Measurements from ENCODE around the gene MEGF8. TPM values are rescaled to one million over a fixed set of nuclear protein-coding genes. Genes with fewer than 3 reads are reported as not detected.
"Not testable (repeated sequence)": the region's sequence is repeated elsewhere in the genome, so short reads cannot be mapped to it uniquely, and the experiment has no call there.

MEGF8 gene
- total RNA-seq, 3 donors from 2014 or later = 9.7 to 15.5 (median 10.8) TPM

- Histone ChIP-seq H3K27me3 (peaks cover 5 to 15% of the 10 kb centered on the region in 2 donors), H3K36me3 (no peaks in the 10 kb centered on the region), H3K4me1 (peaks cover 3 to 8% of the 10 kb centered on the region in 2 donors), H3K27ac (no peak overlapping the region), H3K4me3 (no peak overlapping the region), H3K9me3 (no peaks in the 10 kb centered on the region)
- DNase-seq (ENCODE audit: low spot score in 2 of 2) = no peak
- intact Hi-C loops (cut with DNase I; ENCODE audit: low total_unique reads) = loop anchor here (10.0 kb wide), 1 partner anchor 228 kb away; no protein-coding TSS in a partner anchor
- TF ChIP-seq, protein P1, sequence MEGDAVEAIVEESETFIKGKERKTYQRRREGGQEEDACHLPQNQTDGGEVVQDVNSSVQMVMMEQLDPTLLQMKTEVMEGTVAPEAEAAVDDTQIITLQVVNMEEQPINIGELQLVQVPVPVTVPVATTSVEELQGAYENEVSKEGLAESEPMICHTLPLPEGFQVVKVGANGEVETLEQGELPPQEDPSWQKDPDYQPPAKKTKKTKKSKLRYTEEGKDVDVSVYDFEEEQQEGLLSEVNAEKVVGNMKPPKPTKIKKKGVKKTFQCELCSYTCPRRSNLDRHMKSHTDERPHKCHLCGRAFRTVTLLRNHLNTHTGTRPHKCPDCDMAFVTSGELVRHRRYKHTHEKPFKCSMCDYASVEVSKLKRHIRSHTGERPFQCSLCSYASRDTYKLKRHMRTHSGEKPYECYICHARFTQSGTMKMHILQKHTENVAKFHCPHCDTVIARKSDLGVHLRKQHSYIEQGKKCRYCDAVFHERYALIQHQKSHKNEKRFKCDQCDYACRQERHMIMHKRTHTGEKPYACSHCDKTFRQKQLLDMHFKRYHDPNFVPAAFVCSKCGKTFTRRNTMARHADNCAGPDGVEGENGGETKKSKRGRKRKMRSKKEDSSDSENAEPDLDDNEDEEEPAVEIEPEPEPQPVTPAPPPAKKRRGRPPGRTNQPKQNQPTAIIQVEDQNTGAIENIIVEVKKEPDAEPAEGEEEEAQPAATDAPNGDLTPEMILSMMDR (IDR thresholded peaks at IDR 0.05) = no peak
- no peak for TF ChIP-seq POLR2A (IDR thresholded peaks at IDR 0.05)
- no peak for TF ChIP-seq POLR2AphosphoS5 (IDR thresholded peaks at IDR 0.05)
Measured at GRCh38 chr19:42326969-42327368, 1.5 kb downstream of the MEGF8 start.

DNA sequence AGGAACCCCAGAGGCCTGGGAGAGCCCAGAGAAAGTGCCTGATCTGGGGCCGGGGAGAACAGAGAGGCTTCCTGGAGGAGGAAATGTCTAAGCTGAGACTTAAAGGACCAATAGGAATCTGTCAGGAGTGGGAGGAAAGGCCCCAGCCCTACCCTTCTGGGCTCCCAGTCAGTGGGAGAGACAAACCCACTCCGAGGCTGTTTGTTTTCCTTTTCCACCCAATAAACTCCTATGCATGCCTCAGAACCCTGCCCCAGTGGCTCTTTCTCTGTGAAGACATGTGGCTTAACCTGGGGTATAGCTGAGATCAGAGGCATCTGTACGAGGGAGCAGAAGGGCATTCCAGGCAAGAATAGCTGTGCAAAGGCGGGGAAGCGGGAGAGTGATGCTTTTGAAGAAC lies 1.9 kb downstream of the MEGF8 start:
- intact Hi-C loops (cut with DNase I; ENCODE audit: low total_unique reads) = loop anchor here (10.0 kb wide), 1 partner anchor 227 kb away; no protein-coding TSS in a partner anchor
- Histone ChIP-seq H3K9me3 (no peaks in the 10 kb centered on the region), H3K27ac (no peak overlapping the region), H3K36me3 (no peaks in the 10 kb centered on the region), H3K4me1 (peaks cover 3 to 8% of the 10 kb centered on the region in 2 donors), H3K27me3 (peaks cover 5 to 15% of the 10 kb centered on the region in 2 donors), H3K4me3 (no peak overlapping the region)
- TF ChIP-seq POLR2AphosphoS5 (IDR thresholded peaks at IDR 0.05) (no peak), POLR2A (IDR thresholded peaks at IDR 0.05) (no peak)
- TF ChIP-seq, protein P1 (IDR thresholded peaks at IDR 0.05) = no peak
- DNase-seq (ENCODE audit: low spot score in 2 of 2) = no peak

DNA sequence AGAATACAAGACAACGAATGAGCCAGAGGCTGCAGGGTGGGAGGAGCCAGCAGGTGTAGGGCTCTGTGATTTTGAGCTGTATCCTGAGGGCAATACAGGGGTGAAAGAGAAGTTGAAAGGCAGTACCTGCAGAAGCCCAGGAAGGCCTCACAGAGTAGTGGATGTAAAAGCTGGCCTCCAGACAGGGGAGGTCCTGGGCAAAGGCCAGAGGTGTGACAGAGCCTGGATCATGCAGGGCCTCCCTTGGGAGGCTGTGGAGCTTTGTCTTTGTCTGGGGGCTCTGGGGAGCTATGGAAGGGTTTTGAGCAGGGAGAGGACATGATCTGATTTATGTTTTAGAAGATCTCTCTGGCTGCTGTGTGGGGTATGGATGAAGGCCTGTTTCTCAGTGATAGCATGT lies 2.7 kb downstream of the MEGF8 start:
- Histone ChIP-seq H3K27me3 (peaks cover 5 to 15% of the 10 kb centered on the region in 2 donors), H3K4me3 (no peak overlapping the region), H3K27ac (no peak overlapping the region), H3K36me3 (no peaks in the 10 kb centered on the region), H3K4me1 (peaks cover 3 to 8% of the 10 kb centered on the region in 2 donors), H3K9me3 (no peaks in the 10 kb centered on the region)
- DNase-seq (ENCODE audit: low spot score in 2 of 2) = no peak
- TF ChIP-seq, protein P1 (IDR thresholded peaks at IDR 0.05) = no peak
- TF ChIP-seq POLR2AphosphoS5 (IDR thresholded peaks at IDR 0.05) (no peak), POLR2A (IDR thresholded peaks at IDR 0.05) (no peak)
- intact Hi-C loops (cut with DNase I; ENCODE audit: low total_unique reads) = loop anchor here (10.0 kb wide), 1 partner anchor 227 kb away; no protein-coding TSS in a partner anchor

GRCh38 chr19:42328854-42329253 lies 3.4 kb downstream of the MEGF8 start:
- intact Hi-C loops (cut with DNase I; ENCODE audit: low total_unique reads) = loop anchor here (10.0 kb wide), 1 partner anchor 226 kb away; no protein-coding TSS in a partner anchor
- H3K27ac ChIP-seq = no peak overlapping the region
- no peak for DNase-seq (ENCODE audit: low spot score in 2 of 2)

DNA sequence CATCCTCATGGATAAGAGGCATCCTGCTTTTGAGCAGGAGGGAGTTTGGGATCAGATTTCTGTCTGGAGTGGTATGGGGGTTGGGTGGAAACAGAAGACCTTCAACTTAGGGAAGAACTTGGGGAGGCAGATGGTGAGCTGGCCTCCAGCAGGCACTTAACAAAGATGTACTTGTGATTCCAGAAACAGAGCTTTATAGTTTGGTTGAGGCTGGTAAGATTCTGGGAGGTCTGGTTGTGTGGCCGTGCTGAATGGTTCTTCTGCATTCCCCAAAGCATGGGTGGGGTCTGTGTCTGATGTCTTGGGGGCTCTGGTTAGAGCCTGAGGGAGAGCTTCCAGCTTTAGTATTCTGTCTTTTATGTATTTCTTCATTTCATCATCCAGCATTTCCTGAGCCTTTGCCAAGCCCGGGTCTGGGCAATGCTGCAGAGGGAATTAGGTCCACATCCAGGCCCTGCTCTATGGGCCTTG lies 4.8 kb downstream of the MEGF8 start:
- Histone ChIP-seq H3K4me3 (no peak overlapping the region), H3K9me3 (no peaks in the 10 kb centered on the region), H3K27me3 (no peaks in the 10 kb centered on the region), H3K27ac (no peak overlapping the region), H3K4me1 (peaks cover 0 to 3% of the 10 kb centered on the region in 2 donors), H3K36me3 (no peaks in the 10 kb centered on the region)
- no peak for DNase-seq (ENCODE audit: low spot score in 2 of 2)
- intact Hi-C loops (cut with DNase I; ENCODE audit: low total_unique reads) = no loop called here
- TF ChIP-seq, protein P1 (IDR thresholded peaks at IDR 0.05) = no peak

More at GRCh38 chr19:42328854-42329253, 3.4 kb downstream of the MEGF8 start:
- H3K4me1 ChIP-seq = peaks cover 3 to 8% of the 10 kb centered on the region in 2 donors
- H3K27me3 ChIP-seq = peaks cover 5 to 10% of the 10 kb centered on the region in 2 donors
- no peaks in the 10 kb centered on the region for H3K36me3 ChIP-seq
- H3K4me3 ChIP-seq = no peak overlapping the region
- no peaks in the 10 kb centered on the region for H3K9me3 ChIP-seq
- no peak for TF ChIP-seq POLR2A (IDR thresholded peaks at IDR 0.05)
- TF ChIP-seq, protein P1 (IDR thresholded peaks at IDR 0.05) = no peak
- TF ChIP-seq POLR2AphosphoS5 (IDR thresholded peaks at IDR 0.05) = no peak

- H3K27me3 ChIP-seq; H3K4me3 ChIP-seq; H3K9me3 ChIP-seq; intact Hi-C loops (cut with DNase I; ENCODE audit: low total_unique reads); H3K36me3 ChIP-seq; H3K4me1 ChIP-seq; DNase-seq (ENCODE audit: low spot score in 2 of 2); H3K27ac ChIP-seq: not testable (repeated sequence)
Measured at GRCh38 chr19:42331333-42331732, 5.9 kb downstream of the MEGF8 start.

Measured in breast epithelium (tissue), 4 donors.